ENCODE measurements around the gene DCC.

Gene DCC

DNA sequence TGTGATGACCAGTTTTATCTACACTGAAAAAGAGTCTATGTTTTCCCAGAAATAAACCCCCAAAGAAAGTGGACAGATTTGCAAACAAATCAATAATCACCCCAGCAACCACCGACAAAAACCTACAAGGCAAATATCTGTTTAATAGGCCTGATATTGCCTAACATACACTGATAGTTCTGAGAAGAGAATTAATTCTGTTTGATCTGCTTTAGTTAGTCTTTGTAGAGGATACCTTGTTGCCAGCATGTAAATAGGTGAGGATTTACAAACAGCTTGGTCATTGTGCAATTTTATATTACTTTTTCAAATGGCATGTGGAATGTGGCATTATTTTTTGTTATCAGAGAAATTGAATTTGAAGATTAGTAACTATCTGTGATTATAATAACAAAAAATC, 86.5 kb downstream of the DCC start:
- no peak for DNase-seq (ENCODE audit: low read depth in 2 of 2)

DNA sequence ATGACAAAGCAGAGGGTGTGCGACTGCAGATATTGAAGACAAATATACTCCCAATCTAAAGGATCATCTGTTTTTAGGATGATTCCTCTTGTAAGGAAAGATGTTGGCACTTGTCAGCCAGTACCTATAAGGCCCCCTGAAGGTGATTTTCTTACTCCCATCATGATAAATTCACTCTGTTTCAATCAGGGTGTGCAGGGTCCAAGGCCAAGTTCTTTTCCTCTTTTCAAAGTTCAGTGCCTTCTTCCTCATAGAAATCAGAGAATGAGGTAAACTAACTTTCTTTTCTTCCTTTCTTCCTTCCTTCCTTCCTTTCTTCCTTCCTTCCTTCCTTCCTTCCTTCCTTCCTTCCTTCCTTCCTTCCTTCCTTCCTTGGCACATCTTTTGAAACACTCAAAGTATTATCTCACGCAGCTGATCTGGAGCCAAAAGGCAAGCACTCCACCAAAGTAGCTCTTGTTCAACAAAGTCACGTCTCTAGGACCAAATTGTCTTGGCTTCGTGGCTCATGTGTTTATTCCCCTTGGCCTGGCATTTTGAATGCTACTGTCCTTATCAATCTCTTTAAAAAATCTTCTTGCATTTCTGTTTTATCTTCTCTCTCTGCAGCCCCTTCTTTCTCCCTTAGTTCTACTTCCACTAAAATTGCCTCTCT, 87.7 kb downstream of the DCC start:
- no peak for DNase-seq (ENCODE audit: low read depth in 2 of 2)

DNA sequence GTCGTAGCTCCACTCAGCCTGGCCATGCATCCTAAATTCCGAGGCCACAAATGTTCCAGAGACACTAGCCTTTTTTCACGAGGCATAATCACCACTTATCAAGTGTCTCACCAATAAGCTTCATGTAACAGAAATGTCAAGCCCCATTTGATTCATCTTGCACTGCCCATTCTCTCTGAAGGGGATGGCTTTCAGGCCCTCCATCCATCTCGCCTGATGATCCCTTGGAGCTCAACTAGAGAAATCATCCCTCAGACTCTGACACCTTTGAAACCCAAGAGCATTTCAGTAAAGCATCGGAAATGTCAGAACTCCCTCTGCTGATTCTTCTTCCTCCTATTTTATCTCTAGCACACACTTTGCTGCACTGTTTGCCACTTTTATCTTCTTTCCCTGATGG, 91.7 kb downstream of the DCC start:
- DNase-seq (ENCODE audit: low read depth in 2 of 2) = no peak

DNA sequence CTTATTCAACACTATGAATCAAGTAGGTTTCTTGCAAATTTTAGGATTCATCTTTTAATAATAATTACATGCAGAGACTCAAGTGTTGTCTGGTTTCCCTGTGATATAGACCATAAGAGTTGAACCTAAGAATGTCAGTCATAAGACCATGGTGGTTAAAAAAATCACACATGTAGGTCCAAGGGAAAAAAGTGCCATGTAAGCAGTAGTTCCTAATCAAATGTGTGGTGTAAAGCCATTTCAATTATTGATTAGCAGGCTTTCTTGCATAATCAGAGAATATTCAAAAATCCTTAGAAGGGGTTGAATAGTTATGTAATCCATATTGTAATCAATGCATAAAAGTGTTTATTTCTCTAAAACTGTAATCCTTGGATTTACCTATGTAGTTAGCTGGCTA, 93.8 kb downstream of the DCC start:
- DNase-seq (ENCODE audit: low read depth in 2 of 2) = no peak

DNA sequence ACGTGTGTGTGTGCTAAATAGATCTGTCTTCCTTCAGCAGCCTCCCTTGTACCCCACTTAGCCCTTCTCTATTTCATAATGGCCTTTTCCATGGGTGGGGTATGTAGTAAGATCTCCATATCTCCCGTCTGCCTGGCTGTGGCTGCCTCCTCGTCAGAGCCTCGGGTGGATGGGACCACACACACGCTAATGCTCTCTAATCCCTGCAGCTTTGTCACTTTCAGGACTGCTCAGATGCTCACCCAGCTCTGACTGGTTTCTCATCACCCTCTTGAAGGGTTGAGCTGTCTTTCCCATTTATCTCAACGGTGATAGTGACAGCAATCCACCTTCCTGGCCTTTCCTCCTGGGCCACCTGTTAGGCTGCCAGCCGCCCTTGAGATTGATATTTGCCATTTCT, 95.3 kb downstream of the DCC start:
- no peak for DNase-seq (ENCODE audit: low read depth in 2 of 2)

DNA sequence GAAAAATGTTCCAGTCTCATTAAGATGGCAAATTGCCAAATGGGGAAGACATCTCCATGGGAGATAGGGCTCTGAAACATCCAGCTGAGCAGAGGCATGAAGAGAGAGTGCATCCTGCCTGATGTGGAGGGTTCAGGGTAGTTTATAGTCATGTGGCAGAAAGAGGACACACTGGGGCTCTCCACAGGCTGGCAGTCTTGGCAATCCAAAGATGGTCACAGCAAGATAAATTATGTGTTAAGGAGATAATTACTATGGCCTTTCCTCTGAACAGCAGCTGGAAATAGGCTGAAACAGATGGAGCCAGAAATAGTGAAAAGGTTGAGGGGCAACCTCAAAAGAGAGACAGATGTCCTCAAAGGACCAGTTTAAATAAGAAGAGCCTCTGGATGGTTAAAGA, 97.2 kb downstream of the DCC start:
- no peak for DNase-seq (ENCODE audit: low read depth in 2 of 2)

DNA sequence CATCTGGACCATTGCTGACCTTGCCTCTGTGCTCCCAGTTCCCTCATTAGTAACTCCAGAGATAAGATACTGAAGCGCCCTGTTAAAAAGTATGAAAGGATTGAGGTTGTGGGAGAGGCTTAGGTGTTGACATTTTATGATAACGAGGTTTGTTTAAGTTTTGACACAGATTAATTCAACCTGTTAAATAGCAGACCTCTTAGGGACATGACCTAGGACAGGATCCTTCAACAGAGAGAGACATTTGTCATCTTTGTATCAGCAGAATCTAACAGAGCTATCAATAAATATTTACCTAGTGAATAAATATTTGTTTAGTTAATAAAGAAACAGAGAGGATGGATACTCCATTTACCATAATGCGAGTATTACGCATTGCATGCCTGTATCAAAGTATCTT, 99.5 kb downstream of the DCC start:
- DNase-seq (ENCODE audit: low read depth in 2 of 2) = no peak

DNA sequence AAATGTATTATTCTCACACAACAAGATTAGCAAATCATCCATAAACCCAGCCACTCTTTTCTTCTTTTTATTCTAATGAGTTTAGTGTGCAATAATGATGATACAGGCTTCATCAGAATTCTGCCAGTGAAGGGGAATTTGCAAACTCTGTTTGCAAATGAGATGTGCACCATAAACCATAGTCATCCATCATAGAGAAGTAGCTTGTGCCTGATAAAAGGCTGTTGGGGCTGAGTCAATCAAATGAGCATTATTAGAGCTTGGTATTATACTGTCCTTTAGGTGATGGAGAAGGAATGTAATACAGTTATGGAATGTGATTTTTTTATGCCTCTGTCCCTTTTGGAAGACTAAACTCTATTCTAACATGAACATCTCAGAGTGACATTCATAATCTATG, 101.8 kb downstream of the DCC start:
- no peak for DNase-seq (ENCODE audit: low read depth in 2 of 2)

DNA sequence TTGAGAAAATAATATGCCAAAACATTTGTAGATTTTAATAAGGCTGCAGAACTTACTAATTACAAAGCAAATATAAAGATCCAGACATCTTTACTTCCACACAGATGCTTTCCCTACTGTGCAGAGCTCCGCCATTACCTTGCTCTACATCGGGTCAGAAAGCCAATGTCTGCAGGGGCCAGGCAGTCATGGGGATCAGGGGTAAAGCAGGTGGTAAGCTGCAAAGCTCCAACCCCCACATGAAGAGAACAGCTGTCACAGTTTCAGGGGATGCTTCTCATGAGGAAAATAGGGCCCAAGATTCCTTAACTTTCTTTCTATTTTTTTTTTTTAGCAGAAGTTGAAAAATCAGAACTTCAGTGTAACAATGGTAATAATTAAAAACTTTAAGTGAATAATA, 102.7 kb downstream of the DCC start:
- no peak for DNase-seq (ENCODE audit: low read depth in 2 of 2)

DNA sequence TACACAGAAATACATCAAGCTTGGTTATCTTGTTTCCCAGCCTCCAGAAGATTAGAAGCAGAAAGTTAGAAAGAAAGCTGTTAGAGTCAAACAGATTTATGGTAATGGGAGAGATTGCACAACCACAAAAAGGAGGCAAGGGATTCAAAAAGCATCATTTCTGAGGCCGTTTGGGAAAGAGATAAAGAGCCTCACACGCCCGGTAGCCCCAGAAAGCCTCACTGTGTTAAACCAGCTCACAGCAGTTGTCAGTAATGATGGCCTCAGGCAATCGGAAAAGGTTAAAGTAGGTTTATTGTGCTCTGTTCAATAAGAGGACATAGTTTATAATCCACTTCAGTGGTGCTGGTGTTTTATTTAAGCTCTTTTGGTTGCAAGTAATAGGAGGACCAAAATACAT, 111.3 kb downstream of the DCC start:
- no peak for DNase-seq (ENCODE audit: low read depth in 2 of 2)

DNA sequence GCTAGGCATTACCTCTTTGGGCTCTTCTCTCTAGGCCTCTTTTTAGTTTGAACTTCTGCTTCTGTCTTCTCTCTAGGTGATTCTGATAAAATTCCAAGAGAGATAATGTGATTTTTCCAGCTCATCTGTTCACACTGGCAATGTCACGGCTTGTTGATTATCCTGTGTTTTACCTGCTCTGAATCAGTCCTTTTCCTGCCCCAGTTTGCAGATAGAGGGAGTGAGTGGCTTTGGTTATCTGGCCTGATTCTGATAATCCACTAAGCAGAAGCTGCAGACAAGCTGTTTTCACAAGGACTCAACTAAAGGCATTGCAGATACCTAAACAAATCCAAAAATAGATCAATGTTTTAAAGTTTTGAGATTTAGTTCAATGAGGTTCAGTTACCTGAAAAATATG, 111.9 kb downstream of the DCC start:
- no peak for DNase-seq (ENCODE audit: low read depth in 2 of 2)

DNA sequence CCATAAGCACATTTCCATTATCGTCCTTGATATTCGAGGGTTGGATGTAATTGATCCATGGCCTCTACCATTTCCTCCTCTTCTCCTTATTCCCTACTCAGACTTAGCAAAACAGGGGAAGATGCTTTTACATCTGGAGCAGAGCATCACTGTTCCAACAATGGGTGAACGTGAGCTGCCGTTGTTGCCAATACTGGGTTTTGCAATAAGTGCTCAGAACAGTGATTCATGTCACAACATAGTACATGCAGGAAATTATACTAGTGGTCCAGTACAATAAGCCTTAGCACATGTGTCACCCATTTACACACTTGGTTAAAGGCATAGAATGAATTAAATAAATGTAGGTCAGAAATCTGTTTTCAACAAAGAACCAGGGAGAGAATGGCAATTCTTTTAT, 112.4 kb downstream of the DCC start:
- DNase-seq (ENCODE audit: low read depth in 2 of 2) = no peak

DNA sequence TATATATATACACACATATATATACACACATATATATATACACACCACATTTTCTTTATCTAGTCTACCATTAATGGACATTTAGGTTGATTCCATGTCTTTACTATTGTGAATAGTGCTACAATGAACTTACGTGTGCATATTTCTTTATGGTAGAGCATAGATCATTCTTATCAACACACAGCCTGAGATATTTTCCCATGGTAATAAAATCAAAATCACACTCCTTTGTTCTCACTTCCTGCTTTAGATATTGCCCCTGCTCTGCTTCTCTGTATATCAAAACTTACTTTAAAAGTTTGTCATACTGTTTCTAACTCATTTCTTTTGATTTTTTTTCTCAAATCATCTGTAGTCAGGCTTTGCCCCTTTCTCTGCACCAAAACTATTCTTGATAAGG, 119.9 kb downstream of the DCC start:
- DNase-seq (ENCODE audit: low read depth in 2 of 2) = no peak

DNA sequence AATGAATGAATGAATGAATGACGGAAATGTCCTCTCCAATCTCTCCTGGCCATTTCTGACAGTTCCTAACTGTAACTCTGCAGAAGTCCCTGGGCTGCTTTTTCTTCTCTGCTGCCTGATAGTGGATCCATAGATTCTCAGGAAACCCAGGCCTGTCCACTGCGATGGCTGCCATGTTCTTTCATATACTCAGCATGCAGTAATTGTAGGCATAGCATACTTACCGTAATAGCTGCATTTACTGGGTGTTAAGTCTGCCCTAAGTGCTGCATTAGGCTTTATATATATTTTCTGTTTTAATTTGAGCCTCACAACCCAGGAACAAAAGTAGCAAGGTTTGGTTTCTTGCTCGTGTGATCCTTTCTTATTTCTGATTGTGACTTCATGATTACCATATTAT, 122.9 kb downstream of the DCC start:
- DNase-seq (ENCODE audit: low read depth in 2 of 2) = no peak

DNA sequence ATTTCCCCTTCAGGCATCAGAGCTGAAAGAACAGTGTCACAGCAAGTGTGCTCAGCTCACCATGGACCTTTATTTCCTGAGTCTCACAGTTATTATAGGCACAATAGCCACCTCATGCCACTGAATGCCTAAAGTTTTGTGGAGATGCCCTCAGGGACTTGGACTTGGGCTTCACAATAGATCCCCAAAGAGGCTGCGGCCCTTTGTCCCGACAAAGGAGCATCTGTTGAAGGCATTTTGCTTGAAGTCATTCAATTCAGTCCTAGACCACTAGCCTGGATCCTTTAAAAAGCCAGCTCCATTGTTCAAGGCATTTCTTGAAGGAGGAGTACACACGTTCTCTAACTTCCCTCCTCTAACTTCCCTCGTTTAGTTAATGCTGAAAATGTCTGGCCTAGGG, 125.4 kb downstream of the DCC start:
- no peak for DNase-seq (ENCODE audit: low read depth in 2 of 2)

DNA sequence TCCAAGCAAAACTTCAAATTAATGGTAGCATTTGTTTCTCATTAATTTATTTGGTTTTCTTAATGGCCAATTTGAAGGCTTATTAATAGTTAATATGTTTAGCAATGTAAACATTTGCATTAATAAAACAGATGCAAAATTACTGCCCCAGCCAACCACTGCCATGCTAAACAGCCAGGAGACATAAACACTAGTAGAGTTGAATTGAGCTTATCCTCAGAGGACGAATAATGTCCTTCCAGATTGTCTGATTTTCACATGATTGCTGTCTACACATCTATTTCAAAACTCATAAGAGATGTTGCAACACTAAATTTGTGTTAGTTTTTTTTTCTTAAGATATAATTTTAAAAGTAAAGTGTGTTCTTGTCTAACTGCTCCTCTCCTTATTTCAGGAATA, 128.5 kb downstream of the DCC start:
- DNase-seq (ENCODE audit: low read depth in 2 of 2) = no peak

DNA sequence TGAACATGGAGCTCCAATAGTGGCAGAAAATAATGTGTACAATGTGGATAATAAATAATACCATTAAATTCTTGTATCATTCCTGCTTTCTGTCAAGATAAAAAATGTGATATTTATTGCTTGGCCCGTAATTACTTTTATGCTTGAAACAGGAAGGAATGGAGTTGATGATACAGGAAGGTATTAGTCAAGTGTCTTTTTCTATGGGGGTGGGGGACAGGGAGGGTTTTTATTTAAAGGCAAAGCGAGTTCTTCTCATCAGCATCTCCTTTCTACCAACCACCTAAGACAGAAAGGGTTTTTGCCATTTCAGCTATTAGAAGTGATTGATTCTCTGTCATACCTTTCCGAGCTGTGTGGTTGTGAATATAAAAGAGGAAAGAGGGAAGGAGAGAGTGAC, 135.3 kb downstream of the DCC start:
- no peak for DNase-seq (ENCODE audit: low read depth in 2 of 2)

DNA sequence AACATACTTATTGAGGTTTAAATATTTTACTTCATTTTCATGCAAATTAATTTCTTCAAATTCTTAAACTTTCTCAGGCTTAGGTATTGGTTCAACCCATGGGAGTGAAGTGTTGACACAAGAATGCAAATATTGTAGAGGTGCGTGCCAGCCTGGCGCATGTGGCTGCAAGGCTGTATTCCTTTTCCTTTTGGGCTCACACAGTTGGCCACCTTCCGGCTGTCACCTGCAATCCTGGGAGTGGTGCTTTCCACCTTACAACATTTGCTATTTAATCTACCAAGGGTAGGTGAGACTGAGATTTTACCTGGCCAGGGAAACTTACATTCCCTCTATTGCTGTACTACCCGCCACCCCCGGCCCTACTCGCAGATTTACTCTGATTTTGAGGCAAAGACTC, 141.1 kb downstream of the DCC start:
- no peak for DNase-seq (ENCODE audit: low read depth in 2 of 2)

DNA sequence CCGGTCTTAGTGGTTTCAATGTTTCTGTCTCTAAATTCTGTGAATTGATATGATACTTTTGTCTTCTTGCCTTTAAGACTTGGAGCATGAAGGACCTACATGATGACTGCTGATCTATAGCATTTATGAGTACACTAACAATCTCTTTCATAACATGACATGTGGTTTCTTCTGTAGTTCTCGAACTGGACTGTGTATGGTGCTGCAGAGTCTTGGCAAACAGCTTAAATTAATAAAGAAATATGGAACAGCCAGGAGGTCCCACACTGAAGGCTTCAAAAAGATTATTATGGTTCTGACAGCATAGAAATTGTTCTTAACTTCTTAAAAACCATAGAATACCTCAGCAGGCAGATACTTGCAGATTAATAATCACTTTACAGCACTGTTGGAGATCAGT, 145.0 kb downstream of the DCC start:
- DNase-seq (ENCODE audit: low read depth in 2 of 2) = no peak

DNA sequence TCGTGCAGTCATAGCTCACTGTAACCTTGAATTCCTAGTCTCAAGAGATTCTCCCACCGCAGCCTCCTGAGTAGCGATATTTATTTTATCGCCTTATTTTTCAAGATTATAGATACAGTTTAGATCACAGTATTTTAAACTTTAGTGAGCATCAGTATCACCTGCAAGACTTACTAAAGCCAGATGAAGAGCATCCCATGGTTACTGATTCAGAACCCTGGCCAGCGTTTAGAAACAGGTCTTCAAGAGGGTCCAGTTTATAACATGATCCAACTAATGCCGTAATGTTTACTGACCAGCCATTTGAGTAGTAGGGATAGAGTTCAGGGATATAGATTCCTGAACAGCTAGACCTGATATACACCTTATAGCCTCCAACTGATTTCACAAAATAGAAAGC, 146.1 kb downstream of the DCC start:
- DNase-seq (ENCODE audit: low read depth in 2 of 2) = no peak

DNA sequence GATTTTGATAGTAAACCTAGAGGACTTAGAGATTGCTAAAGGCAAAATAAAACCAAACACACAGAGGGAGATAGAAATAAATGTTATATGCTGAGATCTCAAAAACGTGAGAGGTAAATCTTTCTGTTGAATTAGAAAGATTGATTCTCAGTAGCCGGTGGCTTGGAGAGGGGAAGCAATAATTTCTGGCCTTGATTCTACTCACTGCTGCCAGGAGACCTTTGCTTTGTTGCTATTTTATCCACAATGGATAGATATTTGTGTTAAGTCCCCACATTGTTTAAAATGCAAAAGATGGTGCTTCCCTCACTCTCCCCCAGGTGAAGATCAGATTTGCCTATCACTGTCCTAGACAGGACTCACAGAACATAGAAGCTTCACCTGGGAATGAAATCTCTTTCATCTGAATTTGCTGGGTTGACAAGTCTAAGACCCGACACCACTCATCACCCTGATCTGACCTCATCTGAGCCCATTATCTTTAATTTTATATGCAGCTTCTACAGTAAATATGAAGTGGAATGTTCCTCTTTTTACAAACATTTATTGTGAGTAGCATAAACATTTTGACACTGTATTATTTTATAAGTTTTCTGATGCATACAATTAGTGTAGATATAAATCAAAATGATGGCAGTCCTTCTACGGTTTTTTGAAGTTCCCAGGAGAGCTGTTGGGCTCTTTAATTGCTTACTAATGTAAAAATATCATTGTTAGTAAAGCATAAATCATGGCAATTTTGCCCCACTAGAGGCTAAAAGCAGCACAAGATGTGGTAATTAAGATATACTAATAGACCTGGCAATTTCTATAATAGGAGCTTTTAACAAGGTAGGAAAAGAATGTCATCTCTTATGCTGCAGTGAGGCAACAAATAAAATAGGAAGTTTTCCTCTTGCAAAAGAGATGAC, 149.7 kb downstream of the DCC start:
- no peak for DNase-seq (ENCODE audit: low read depth in 2 of 2)

DNA sequence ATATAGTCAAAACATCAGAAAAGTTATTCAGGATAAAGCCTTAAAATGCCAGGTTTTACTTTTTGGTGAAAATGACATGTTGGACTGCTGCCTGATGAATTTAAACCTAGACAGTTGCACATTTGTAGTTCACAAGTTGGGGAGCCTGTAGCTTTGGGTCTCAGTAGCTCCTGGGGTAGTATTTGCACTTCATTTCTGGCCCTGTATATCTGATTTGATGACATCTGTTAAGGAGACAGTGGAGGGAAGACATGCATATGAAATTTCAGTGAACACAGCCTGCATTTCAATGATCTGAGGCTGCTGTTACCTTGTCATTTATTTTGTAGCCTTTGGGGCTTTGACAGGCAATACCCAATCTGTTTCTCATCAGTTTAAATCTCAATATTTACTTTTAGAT, 156.4 kb downstream of the DCC start:
- no peak for DNase-seq (ENCODE audit: low read depth in 2 of 2)

DNA sequence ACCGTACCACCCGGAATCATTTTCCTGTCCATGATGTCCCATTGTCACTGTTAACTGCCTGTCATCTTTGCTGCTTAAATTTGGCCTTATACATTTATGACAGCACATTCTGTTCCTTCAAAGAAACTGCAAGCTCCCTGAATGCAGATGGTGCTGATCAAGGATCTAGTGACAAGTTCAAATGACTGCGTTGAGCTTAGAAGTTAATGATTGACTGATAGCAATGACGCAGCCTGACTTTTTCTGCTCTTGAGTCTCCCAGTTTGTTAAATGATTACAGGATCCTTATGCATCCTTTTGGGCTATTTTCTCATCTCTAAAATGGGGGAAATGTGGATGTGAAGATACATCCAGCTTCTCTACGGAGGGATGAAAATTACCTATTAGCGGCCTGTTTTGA, 159.0 kb downstream of the DCC start:
- no peak for DNase-seq (ENCODE audit: low read depth in 2 of 2)

DNA sequence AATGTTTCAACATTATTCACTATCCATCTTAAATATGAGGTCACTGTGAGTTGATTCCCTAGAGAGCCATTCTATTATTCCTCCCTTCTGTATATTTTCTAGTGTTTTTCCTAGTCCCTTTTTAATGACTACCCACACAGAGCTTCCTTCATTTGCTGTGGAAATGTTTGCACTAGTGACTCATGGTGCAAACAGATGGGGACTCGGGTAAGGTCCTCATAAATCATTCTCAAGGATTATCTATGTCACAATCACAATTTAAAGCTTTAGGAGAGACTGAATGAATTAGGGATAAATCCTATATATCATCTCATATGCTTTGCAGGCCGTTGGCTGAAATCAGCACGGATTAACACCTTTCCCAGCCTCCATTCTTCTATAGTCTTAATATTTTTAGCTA, 159.6 kb downstream of the DCC start:
- no peak for DNase-seq (ENCODE audit: low read depth in 2 of 2)
